Small intestine (tissue), 7 donors: Measurements from ENCODE around the gene TTC34. TPM values are rescaled to one million over a fixed set of nuclear protein-coding genes. Genes with fewer than 3 reads are reported as not detected.

Source experiments
- DNase-seq, 2 donors: peaks; one replicate each; pipeline versions ENCODE4 v3.0.0 to v3.0.0-alpha.2; 2013
- FAIRE-seq: peaks from 2 replicates; lab custom pipeline; 2012; peaks lifted over from hg19 to GRCh38; lab: Jason Lieb, UNC
- H3K27ac ChIP-seq, 3 donors: one replicate each; pipeline ENCODE4 v1.5.1; 2013; ENCODE audit warnings: low read length in 2 of 3, mild to moderate bottlenecking in 2 of 3, control low read depth in 1 of 3, inconsistent platforms in 1 of 3, low read depth in 1 of 3, moderate library complexity in 1 of 3
- H3K27me3 ChIP-seq, 3 donors: one replicate each; pipeline ENCODE4 v1.6.1; 2013; ENCODE audit warnings: low read length in 3 of 3, inconsistent platforms in 1 of 3; ENCODE audit not compliant: control insufficient read depth in 3 of 3, insufficient read depth in 3 of 3
- H3K36me3 ChIP-seq, 3 donors: one replicate each; pipeline ENCODE4 v1.6.1; 2013; ENCODE audit warnings: low read length in 3 of 3, inconsistent platforms in 1 of 3, low read depth in 1 of 3, mild to moderate bottlenecking in 1 of 3, moderate library complexity in 1 of 3; ENCODE audit not compliant: control insufficient read depth in 3 of 3, insufficient read depth in 2 of 3
- H3K4me1 ChIP-seq, 3 donors: one replicate each; pipeline ENCODE4 v1.6.1; 2013; ENCODE audit warnings: low read length in 2 of 3, inconsistent platforms in 1 of 3, low read depth in 1 of 3, mild to moderate bottlenecking in 1 of 3, moderate library complexity in 1 of 3; ENCODE audit not compliant: control insufficient read depth in 3 of 3, insufficient read depth in 2 of 3
- H3K4me3 ChIP-seq, 3 donors: one replicate each; pipeline ENCODE4 v1.5.1; 2013; ENCODE audit warnings: low read length in 3 of 3, control low read depth in 1 of 3, inconsistent platforms in 1 of 3, low read depth in 1 of 3, mild to moderate bottlenecking in 1 of 3, moderate library complexity in 1 of 3
- H3K9me3 ChIP-seq, 2 donors: one replicate each; pipeline ENCODE4 v1.6.1; 2013; ENCODE audit warnings: low read depth in 1 of 2, low read length in 1 of 2; ENCODE audit not compliant: control insufficient read depth in 2 of 2, insufficient read depth in 1 of 2
- WGBS, 3 donors: extraction: QIAGEN DNeasy Blood & Tissue Kit; methylation state at CpG; one replicate each; pipeline ENCODE4 v1.1.7; 2013; 5-methylcytosine and 5-hydroxymethylcytosine counted together
- polyA plus RNA-seq, 4 donors: library from polyadenylated mRNA; stranded (reverse) in 3 of 4; unstranded in 1 of 4; fragments of 200-250 nt in 3 of 4; fragments of 120-200 nt in 1 of 4; gene quantifications; one replicate each; pipeline versions ENCODE4 v1.2.1 to v1.2.3, GENCODE V29; 2013
- donor health status: healthy with polysubstance abuse.
- donor health status: control.
- donor health status: control.
- donor health status: Bipolar disorder and iron deficiency.
- donor health status: healthy.

Gene TTC34
- polyA plus RNA-seq, 4 donors = 0.22 to 1.9 TPM; not detected in 2

GRCh38 chr1:2623571-2624337, 177.7 kb downstream of the TTC34 start:
- WGBS, 3 donors = 84 to 89% (median 84%) methylated on average over 12 of the region's 12 CpGs
- H3K4me3 ChIP-seq = no peak overlapping the region
- FAIRE-seq (no peak), DNase-seq (no peak)
- peaks cover 0 to 8% (median 0%) of the 10 kb centered on the region in 3 donors for H3K4me1 ChIP-seq
- peaks cover 0 to 23% (median 10%) of the 10 kb centered on the region in 3 donors for H3K27me3 ChIP-seq
- no peaks in the 10 kb centered on the region for H3K36me3 ChIP-seq
- peaks cover 0 to 5% of the 10 kb centered on the region in 2 donors for H3K9me3 ChIP-seq
- no peak overlapping the region for H3K27ac ChIP-seq

- Histone ChIP-seq H3K27me3 (peaks cover 0 to 3% (median 2%) of the 10 kb centered on the region in 3 donors), H3K9me3 (peaks cover 0 to 20% of the 10 kb centered on the region in 2 donors), H3K4me1 (no peaks in the 10 kb centered on the region), H3K27ac (no peak overlapping the region), H3K36me3 (no peaks in the 10 kb centered on the region), H3K4me3 (no peak overlapping the region)
- WGBS, 3 donors = 10 to 38% (median 27%) methylated on average over 1 of the region's 1 CpG
- no peak for FAIRE-seq
- no peak for DNase-seq
These were observed 183.5 kb downstream of the TTC34 start for GRCh38 chr1:2617971-2618470.

DNA sequence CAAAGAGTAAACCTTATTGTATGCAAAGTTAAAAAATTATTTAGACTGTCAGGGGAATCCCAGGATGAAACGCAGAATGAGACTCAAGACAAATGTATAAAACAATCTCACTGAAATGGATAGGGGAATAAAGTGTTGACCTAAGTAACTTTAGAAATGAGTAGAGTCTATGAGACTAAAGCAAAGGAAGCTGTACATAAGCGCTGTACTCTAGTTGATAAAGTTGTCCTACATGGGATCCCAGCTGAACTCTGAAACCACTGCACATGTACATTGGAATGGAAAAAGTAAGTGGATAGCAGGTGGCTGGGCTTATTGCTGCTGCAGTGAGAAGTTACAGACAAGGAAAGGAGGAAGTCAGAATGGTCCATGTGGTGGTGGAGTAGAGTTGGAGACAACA, 187.3 kb downstream of the TTC34 start:
- Histone ChIP-seq H3K36me3 (no peaks in the 10 kb centered on the region), H3K4me3 (no peak overlapping the region), H3K27ac (no peak overlapping the region), H3K9me3 (peaks cover 0 to 15% of the 10 kb centered on the region in 2 donors), H3K27me3 (no peaks in the 10 kb centered on the region), H3K4me1 (peaks cover 0 to 7% (median 0%) of the 10 kb centered on the region in 3 donors)
- DNase-seq = no peak
- FAIRE-seq = no peak
- WGBS, 3 donors = 90 to 91% (median 91%) methylated on average over 2 of the region's 2 CpGs

- Histone ChIP-seq H3K9me3 (peaks cover 0 to 15% of the 10 kb centered on the region in 2 donors), H3K4me1 (peaks cover 0 to 7% (median 0%) of the 10 kb centered on the region in 3 donors), H3K4me3 (no peak overlapping the region), H3K27ac (no peak overlapping the region), H3K27me3 (no peaks in the 10 kb centered on the region), H3K36me3 (no peaks in the 10 kb centered on the region)
- WGBS, 3 donors = 81 to 94% (median 88%) methylated on average over 11 of the region's 11 CpGs
- FAIRE-seq (no peak), DNase-seq (no peak)
These were observed 188.7 kb downstream of the TTC34 start for GRCh38 chr1:2612591-2613365.

DNA sequence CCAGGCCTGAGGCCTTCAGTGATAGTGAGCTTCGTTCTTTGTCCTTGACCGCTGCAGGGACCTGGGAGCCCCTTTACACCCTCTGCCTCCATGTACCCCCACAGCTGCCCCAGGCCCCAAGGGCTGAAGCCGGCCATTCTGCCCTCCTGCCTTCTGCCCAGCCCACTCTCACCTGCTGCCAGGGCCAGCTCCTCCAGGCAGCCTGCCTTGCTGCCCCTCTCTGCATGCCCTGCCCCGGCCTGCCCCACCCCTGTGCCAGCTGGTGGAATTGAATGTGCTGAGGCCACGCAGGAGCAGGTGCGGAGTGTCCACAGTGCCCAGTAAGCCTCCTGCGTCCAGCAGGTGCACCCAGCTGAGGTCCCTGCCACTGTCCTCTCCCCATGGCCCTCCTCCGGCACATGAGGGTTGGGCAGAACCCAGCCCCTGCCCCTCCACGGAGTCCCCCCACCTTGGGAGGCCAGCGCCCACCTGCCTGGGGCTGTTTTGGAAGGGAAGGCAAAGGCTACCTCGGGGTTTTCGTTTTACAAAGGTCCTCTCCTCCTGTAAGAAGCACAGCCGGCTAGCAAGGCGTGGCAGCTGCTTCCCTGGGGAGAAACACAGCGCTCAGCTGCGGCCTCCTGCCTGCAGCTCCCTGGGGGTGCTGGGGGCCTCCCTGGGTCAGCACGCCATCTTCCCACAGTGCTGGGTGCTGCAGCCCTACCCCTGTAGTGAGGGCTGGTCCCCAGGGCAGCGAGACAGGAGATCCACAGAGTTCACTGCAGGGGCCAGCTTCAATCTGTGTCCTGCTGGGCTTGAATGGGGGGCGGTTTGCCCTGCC, 189.7 kb downstream of the TTC34 start:
- Histone ChIP-seq H3K27ac (no peak overlapping the region), H3K9me3 (peaks cover 0 to 14% of the 10 kb centered on the region in 2 donors), H3K4me3 (no peak overlapping the region), H3K4me1 (peaks cover 0 to 7% (median 0%) of the 10 kb centered on the region in 3 donors), H3K27me3 (no peaks in the 10 kb centered on the region), H3K36me3 (no peaks in the 10 kb centered on the region)
- WGBS, 3 donors = 40 to 74% (median 58%) methylated on average over 14 to 19 of the region's 19 CpGs
- no peak for FAIRE-seq
- no peak for DNase-seq

- peaks cover 0 to 7% (median 0%) of the 10 kb centered on the region in 3 donors for H3K4me1 ChIP-seq
- 11 to 19% (median 12%) methylated on average over 18 to 24 of the region's 24 CpGs for WGBS, 3 donors
- H3K27ac ChIP-seq = no peak overlapping the region
- DNase-seq = peak; percentile 85 to 88
- peaks cover 0 to 8% of the 10 kb centered on the region in 2 donors for H3K9me3 ChIP-seq
- peak overlapping the region in 1 of 3 donors; percentile 17 for H3K4me3 ChIP-seq
- no peak for FAIRE-seq
- H3K27me3 ChIP-seq = no peaks in the 10 kb centered on the region
- no peaks in the 10 kb centered on the region for H3K36me3 ChIP-seq
These were observed 190.4 kb downstream of the TTC34 start for GRCh38 chr1:2611031-2611501.

GRCh38 chr1:2610036-2610959, 191.2 kb downstream of the TTC34 start:
- FAIRE-seq = no peak

More at GRCh38 chr1:2610036-2610959, 191.2 kb downstream of the TTC34 start:
- DNase-seq = peak in 1 of 2 donors; percentile 24
- H3K9me3 ChIP-seq = peaks cover 0 to 8% of the 10 kb centered on the region in 2 donors
- H3K4me3 ChIP-seq = no peak overlapping the region
- WGBS, 3 donors = 49 to 65% (median 57%) methylated on average over 21 of the region's 21 CpGs
- H3K36me3 ChIP-seq = no peaks in the 10 kb centered on the region
- no peaks in the 10 kb centered on the region for H3K27me3 ChIP-seq
- H3K4me1 ChIP-seq = peaks cover 0 to 7% (median 0%) of the 10 kb centered on the region in 3 donors
- no peak overlapping the region for H3K27ac ChIP-seq
